Body of pancreas (tissue), 4 donors: Measurements from ENCODE around the gene DUSP18. TPM values are rescaled to one million over a fixed set of nuclear protein-coding genes. Genes with fewer than 3 reads are reported as not detected.
"Not testable (repeated sequence)": the region's sequence is repeated elsewhere in the genome, so short reads cannot be mapped to it uniquely, and the experiment has no call there.

ENCODE experiments used
- ATAC-seq: fragments of 150-250 bp; one replicate; pipeline ENCODE4 v1.9.1; 2016
- DNase-seq, 4 donors: peaks; one replicate each; pipeline ENCODE4 v3.0.0-alpha.2; 2019
- H3K27ac ChIP-seq, 4 donors: fragments of 200-600 bp; sonication (generic); 1 replicate in 3 of 4; 2 replicates in 1 of 4; pipeline versions ENCODE4 v1.5.1 to v1.6.1; 2016 to 2019; ENCODE audit warnings: mild to moderate bottlenecking in 1 of 4, mixed read lengths in 1 of 4, moderate library complexity in 1 of 4
- H3K27me3 ChIP-seq, 2 donors: fragments of 200-600 bp; sonication (generic); one replicate each; pipeline ENCODE4 v1.6.0; 2016; ENCODE audit warnings: mild to moderate bottlenecking in 1 of 2
- H3K36me3 ChIP-seq, 2 donors: fragments of 200-600 bp; sonication (generic); replicated peaks in 1 of 2; 2 replicates each; pipeline ENCODE4 v1.5.1; 2016; ENCODE audit warnings: low read depth in 2 of 2; ENCODE audit not compliant: insufficient read depth in 1 of 2
- H3K4me1 ChIP-seq: fragments of 200-600 bp; sonication (generic); one replicate; pipeline ENCODE4 v1.6.0; 2016
- H3K4me3 ChIP-seq, 2 donors: fragments of 200-600 bp; sonication (generic); 1 replicate in 1 of 2; 2 replicates in 1 of 2; pipeline ENCODE4 v1.5.1; 2016 to 2019
- H3K9me3 ChIP-seq, 3 donors: fragments of 200-600 bp; sonication (generic); 1 replicate in 2 of 3; 2 replicates in 1 of 3; pipeline ENCODE4 v1.5.1; 2016
- CTCF ChIP-seq, 7 experiments: fragments of 450-650 bp in 4 of 7; fragments of 200-600 bp in 3 of 7; sonication (generic) in 3 of 7; IDR thresholded peaks; one replicate each; pipeline ENCODE4 v1.5.1; 2016 to 2019; ENCODE audit warnings: antibody characterized with exemption in 7 of 7
- POLR2A ChIP-seq, 3 donors: fragments of 450-650 bp; IDR thresholded peaks; one replicate each; pipeline ENCODE4 v1.6.1; 2016; ENCODE audit warnings: antibody characterized with exemption in 3 of 3, mild to moderate bottlenecking in 2 of 3
- WGBS, 2 donors: methylation state at CpG; one replicate each; pipeline ENCODE4 v1.1.5; 2017; 5-methylcytosine and 5-hydroxymethylcytosine counted together
- intact Hi-C: fragments of 100-400 bp; cut with DNase I; formaldehyde crosslinking; loops from one replicate; pipeline ENCODE4 v1.15.1; 2023
- total RNA-seq, 2 donors: library from RNA; depleted of rRNA; stranded (reverse); fragments of >200 nt; gene quantifications; one replicate each; pipeline ENCODE4 v1.1.0, GENCODE V29; 2016

The DUSP18 gene
- total RNA-seq, 2 donors from 2014 or later = 2.3 to 19.1 TPM

GRCh38 chr22:30626413-30626812 is 41.3 kb downstream of the DUSP18 start:
- Histone ChIP-seq H3K27me3 (no peaks in the 10 kb centered on the region), H3K9me3 (no peaks in the 10 kb centered on the region), H3K4me1 (no peaks in the 10 kb centered on the region), H3K4me3 (no peak overlapping the region), H3K36me3 (no peaks in the 10 kb centered on the region), H3K27ac (no peak overlapping the region)
- 89 to 100% methylated on average over 2 to 5 of the region's 5 CpGs for WGBS, 2 donors
- intact Hi-C loops = no loop called here
- ATAC-seq (no peak), DNase-seq (no peak)
- no peak for TF ChIP-seq POLR2A (IDR thresholded peaks at IDR 0.05)
- no peak for TF ChIP-seq CTCF (IDR thresholded peaks at IDR 0.05)

GRCh38 chr22:30619909-30620308 is 47.8 kb downstream of the DUSP18 start:
- H3K27me3 ChIP-seq, DNase-seq, ATAC-seq, H3K36me3 ChIP-seq, H3K9me3 ChIP-seq, H3K27ac ChIP-seq, H3K4me3 ChIP-seq, intact Hi-C loops, H3K4me1 ChIP-seq: not testable (repeated sequence)
- WGBS, 2 donors = 94 to 98% methylated on average over 6 of the region's 6 CpGs

- Histone ChIP-seq H3K9me3 (no peaks in the 10 kb centered on the region), H3K27me3 (no peaks in the 10 kb centered on the region), H3K4me3 (no peak overlapping the region), H3K27ac (no peak overlapping the region), H3K4me1 (no peaks in the 10 kb centered on the region), H3K36me3 (no peaks in the 10 kb centered on the region)
- TF ChIP-seq POLR2A (IDR thresholded peaks at IDR 0.05) = no peak
- no peak for TF ChIP-seq CTCF (IDR thresholded peaks at IDR 0.05)
- ATAC-seq (no peak), DNase-seq (no peak)
- 83 to 84% methylated on average over 6 of the region's 6 CpGs for WGBS, 2 donors
- intact Hi-C loops = no loop called here
These were observed 49.9 kb downstream of the DUSP18 start for GRCh38 chr22:30617819-30618218.

- Histone ChIP-seq H3K27me3 (no peaks in the 10 kb centered on the region), H3K9me3 (no peaks in the 10 kb centered on the region)
- DNase-seq = peak in 1 of 4 donors; percentile 63
These were observed 52.1 kb downstream of the DUSP18 start for GRCh38 chr22:30615543-30615954.

GRCh38 chr22:30614879-30615278 is 52.8 kb downstream of the DUSP18 start:
- no peaks in the 10 kb centered on the region for H3K4me1 ChIP-seq
- no peaks in the 10 kb centered on the region for H3K27me3 ChIP-seq
- TF ChIP-seq POLR2A (IDR thresholded peaks at IDR 0.05) = no peak
- no peak for ATAC-seq
- no peak overlapping the region for H3K27ac ChIP-seq
- no peaks in the 10 kb centered on the region for H3K36me3 ChIP-seq
- no peak for DNase-seq
- H3K9me3 ChIP-seq = no peaks in the 10 kb centered on the region
- no peak overlapping the region for H3K4me3 ChIP-seq
- intact Hi-C loops = no loop called here

More at GRCh38 chr22:30615543-30615954, 52.1 kb downstream of the DUSP18 start:
- WGBS, 2 donors = 74 to 86% methylated on average over 4 to 7 of the region's 7 CpGs
- intact Hi-C loops = no loop called here
- Histone ChIP-seq H3K4me1 (no peaks in the 10 kb centered on the region), H3K27ac (no peak overlapping the region), H3K4me3 (no peak overlapping the region), H3K36me3 (no peaks in the 10 kb centered on the region)
- no peak for TF ChIP-seq CTCF (IDR thresholded peaks at IDR 0.05)
- no peak for TF ChIP-seq POLR2A (IDR thresholded peaks at IDR 0.05)
- ATAC-seq = no peak

GRCh38 chr22:30614268-30614667 is 53.4 kb downstream of the DUSP18 start:
- H3K4me3 ChIP-seq = no peak overlapping the region
- H3K27me3 ChIP-seq = no peaks in the 10 kb centered on the region
- 90 to 95% methylated on average over 7 of the region's 7 CpGs for WGBS, 2 donors
- intact Hi-C loops = no loop called here
- H3K36me3 ChIP-seq = no peaks in the 10 kb centered on the region
- no peak for TF ChIP-seq CTCF (IDR thresholded peaks at IDR 0.05)
- no peak for TF ChIP-seq POLR2A (IDR thresholded peaks at IDR 0.05)
- no peaks in the 10 kb centered on the region for H3K9me3 ChIP-seq
- no peak overlapping the region for H3K27ac ChIP-seq
- DNase-seq (no peak), ATAC-seq (no peak)
- H3K4me1 ChIP-seq = no peaks in the 10 kb centered on the region
